AG04449 (cell line): Measurements from ENCODE around the gene PLA2G3.

Experiments used
- CTCF ChIA-PET: fragments of 350-600 bp; formaldehyde crosslinking; extraction: SDS; loops from one replicate; lab custom pipeline; 2021; ENCODE audit warnings: antibody characterized with exemption; lab: Yijun Ruan, JAX
- POLR2A ChIA-PET: fragments of 400-600, 350-600 bp; formaldehyde crosslinking; extraction: SDS; loops from one replicate; lab custom pipeline; 2020; ENCODE audit warnings: antibody characterized with exemption, inconsistent platforms; lab: Yijun Ruan, JAX
- DNase-seq: peaks from one replicate; pipeline ENCODE4 v3.0.0-alpha.2; 2010; ENCODE audit warnings: low read depth, low spot score
- H3K4me3 ChIP-seq: 2 replicates; pipeline ENCODE4 v1.5.1; 2011; ENCODE audit warnings: low read depth, mild to moderate bottlenecking, control low read depth, low read length
- TF ChIP-seq, protein P1 (sequence below): IDR thresholded peaks from one replicate; pipeline ENCODE4 v1.5.1; 2011; ENCODE audit warnings: mild to moderate bottlenecking, moderate library complexity, low read length, control low read depth, inconsistent platforms; ENCODE audit not compliant: insufficient read depth; ENCODE audit errors: missing control alignments

The PLA2G3 gene

DNA sequence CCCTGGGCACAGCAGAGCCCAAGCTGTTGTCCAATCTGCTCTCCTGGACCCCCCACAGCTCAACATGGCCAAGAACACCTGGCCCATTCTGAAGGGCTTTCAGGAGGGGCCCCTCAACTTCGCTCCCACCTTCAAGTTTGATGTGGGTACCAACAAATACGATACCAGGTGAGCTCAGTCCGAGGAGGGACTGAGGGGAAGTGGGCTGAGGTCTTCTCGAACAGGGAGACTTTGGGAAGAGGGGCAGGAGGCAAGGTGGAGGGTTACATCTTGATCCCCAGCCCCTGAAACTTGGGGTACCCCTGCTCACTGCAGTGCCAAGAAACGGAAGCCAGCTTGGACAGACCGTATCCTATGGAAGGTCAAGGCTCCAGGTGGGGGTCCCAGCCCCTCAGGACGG lies 12.2 kb downstream of the PLA2G3 start:
- TF ChIP-seq, protein P1, sequence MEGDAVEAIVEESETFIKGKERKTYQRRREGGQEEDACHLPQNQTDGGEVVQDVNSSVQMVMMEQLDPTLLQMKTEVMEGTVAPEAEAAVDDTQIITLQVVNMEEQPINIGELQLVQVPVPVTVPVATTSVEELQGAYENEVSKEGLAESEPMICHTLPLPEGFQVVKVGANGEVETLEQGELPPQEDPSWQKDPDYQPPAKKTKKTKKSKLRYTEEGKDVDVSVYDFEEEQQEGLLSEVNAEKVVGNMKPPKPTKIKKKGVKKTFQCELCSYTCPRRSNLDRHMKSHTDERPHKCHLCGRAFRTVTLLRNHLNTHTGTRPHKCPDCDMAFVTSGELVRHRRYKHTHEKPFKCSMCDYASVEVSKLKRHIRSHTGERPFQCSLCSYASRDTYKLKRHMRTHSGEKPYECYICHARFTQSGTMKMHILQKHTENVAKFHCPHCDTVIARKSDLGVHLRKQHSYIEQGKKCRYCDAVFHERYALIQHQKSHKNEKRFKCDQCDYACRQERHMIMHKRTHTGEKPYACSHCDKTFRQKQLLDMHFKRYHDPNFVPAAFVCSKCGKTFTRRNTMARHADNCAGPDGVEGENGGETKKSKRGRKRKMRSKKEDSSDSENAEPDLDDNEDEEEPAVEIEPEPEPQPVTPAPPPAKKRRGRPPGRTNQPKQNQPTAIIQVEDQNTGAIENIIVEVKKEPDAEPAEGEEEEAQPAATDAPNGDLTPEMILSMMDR: no peak
- ChIA-PET POLR2A (no interaction called here), CTCF (interaction anchor here (1.2 to 2.9 kb wide), 5 partner anchors 21 to 83 kb away, joined by 3 to 9 read pairs (median 4); partner anchors contain the start of gene SELENOM)
- no peak for DNase-seq
- H3K4me3 ChIP-seq: no peak overlapping the region

DNA sequence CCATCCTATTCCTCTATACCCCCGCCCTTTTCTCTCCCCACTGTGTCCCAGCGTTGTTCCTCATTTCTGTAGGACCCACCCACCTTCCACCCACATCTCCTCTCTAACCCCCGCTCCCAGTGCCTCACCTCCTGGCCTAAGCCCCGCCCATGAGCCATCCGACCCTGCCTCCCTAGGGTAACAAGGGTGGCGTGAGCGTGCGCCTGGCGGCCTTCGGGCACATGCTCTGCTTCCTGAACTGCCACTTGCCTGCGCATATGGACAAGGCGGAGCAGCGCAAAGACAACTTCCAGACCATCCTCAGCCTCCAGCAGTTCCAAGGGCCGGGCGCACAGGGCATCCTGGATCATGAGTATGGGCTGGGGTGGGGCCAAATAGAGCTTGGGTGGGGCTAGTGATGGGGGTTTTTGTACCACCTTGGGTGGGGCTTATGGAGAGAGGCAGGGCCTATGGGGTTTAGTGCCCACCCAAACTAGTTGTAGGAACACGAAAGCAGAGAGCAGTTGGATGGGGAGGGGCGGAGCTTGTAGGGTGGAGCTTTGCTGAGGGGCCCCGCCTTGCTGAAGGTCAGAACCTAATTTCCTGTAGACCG lies 13.0 kb downstream of the PLA2G3 start:
- ChIA-PET CTCF (interaction anchor here (1.2 to 2.9 kb wide), 4 partner anchors 20 to 84 kb away, joined by 3 to 9 read pairs (median 6); partner anchors contain the start of gene SELENOM), POLR2A (no interaction called here)
- H3K4me3 ChIP-seq: no peak overlapping the region

DNA sequence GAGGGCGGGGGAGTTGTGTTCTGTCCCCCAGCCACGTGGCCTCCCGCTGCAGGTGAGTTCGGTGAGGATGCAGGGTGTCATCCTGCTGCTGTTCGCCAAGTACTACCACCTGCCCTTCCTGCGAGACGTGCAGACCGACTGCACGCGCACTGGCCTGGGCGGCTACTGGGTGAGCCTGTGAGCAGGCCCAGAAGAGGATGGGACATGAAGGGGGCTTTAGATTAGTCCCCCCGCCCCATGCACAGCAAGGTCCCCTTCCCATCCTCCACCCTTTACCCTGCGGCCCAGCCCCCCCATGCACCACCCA lies 13.5 kb downstream of the PLA2G3 start:
- H3K4me3 ChIP-seq: no peak overlapping the region
- ChIA-PET POLR2A (no interaction called here), CTCF (interaction anchor here (1.2 kb wide), 1 partner anchor 85 kb away, joined by 3 read pairs; no protein-coding TSS in a partner anchor)
- DNase-seq: no peak
- TF ChIP-seq, protein P1: no peak

More for the DNA sequence above, 13.0 kb downstream of the PLA2G3 start:
- TF ChIP-seq, protein P1: no peak
- DNase-seq: no peak

DNA sequence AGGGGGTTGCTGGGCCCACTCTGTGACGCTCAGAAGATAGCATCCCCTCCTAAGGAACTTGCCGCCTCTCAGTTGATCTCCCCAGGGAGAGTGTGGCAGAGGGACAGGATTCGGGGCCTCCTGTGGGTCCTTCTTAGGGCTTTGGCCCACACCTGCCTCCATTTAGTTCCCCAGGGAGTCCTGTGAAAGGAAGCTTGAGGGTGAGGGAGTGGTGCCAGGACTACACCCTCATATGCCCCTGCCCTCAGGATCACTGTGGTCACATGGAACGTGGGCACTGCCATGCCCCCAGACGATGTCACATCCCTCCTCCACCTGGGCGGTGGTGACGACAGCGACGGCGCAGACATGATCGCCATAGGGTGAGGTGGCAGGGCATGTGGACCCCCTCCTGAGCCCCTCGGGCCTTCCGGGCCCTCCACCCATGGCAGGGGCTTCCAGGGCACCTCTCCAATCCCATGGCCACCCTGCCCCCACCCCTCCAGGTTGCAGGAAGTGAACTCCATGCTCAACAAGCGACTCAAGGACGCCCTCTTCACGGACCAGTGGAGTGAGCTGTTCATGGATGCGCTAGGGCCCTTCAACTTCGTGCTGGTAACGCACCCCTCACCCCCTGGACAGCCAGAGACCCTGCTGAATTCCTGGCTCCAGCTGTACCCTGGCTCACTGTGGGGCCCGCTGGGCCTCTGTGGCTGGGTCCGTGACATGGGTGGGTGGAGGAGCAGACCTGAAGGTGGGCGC lies 14.0 kb downstream of the PLA2G3 start:
- ChIA-PET POLR2A (no interaction called here), CTCF (interaction anchor here (1.5 to 1.6 kb wide), 2 partner anchors 13 to 38 kb away, joined by 3 read pairs; no protein-coding TSS in a partner anchor)
- no peak overlapping the region for H3K4me3 ChIP-seq
- TF ChIP-seq, protein P1: no peak
- no peak for DNase-seq

DNA sequence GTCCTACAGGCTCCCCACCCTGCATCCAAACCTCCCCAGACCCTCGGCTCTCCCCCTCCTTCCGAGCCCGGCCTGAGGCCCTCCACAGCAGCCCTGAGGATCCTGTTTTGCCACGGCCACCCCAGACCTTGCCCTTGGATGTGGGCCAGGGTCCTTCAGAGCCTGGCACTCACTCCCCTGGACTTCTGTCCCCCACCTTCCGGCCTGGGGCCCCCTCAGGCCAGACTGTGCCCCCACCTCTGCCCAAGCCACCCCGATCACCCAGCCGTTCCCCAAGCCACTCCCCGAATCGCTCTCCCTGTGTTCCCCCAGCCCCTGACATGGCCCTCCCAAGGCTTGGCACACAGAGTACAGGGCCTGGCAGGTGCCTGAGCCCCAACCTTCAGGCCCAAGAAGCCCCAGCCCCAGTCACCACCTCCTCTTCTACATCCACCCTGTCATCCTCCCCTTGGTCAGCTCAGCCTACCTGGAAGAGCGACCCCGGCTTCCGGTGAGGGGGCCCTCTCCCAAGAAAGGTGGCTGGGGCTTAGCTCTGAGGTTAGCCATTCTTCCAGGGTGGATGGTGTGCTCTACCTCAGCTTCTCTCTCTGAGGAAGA lies 14.7 kb downstream of the PLA2G3 start:
- DNase-seq: no peak
- POLR2A ChIA-PET: interaction anchor here (1.8 kb wide), 1 partner anchor 18 kb away, joined by 5 read pairs; the partner anchor contains the start of gene SELENOM
- CTCF ChIA-PET: interaction anchor here (1.3 to 1.6 kb wide), 3 partner anchors 13 to 38 kb away, joined by 3 read pairs; partner anchors contain the start of gene PLA2G3

More for the DNA sequence above, 14.7 kb downstream of the PLA2G3 start:
- TF ChIP-seq, protein P1: no peak
- no peak overlapping the region for H3K4me3 ChIP-seq
